Measurements from ENCODE around the gene CHGA. TPM values are rescaled to one million over a fixed set of nuclear protein-coding genes. Genes with fewer than 3 reads are reported as not detected.

The CHGA gene
- total RNA-seq, 6 donors from 2014 or later, result 0.46 to 0.81 TPM; not detected in 4

- H3K36me3 ChIP-seq, result peaks cover 0 to 85% (median 57%) of the 10 kb centered on the region in 4 donors
- H3K27ac ChIP-seq, result no peak overlapping the region
- ATAC-seq (ENCODE audit: low FRiP score in 2 of 2), result no peak
These were observed 24.0 kb downstream of the CHGA start for GRCh38 chr14:92946847-92947545.

GRCh38 chr14:92948647-92949046 is 25.7 kb downstream of the CHGA start:
- TF ChIP-seq EP300 (IDR thresholded peaks at IDR 0.05) (no peak), POLR2A (IDR thresholded peaks at IDR 0.05) (no peak), POLR2AphosphoS5 (IDR thresholded peaks at IDR 0.05) (no peak)
- TF ChIP-seq, protein P1, sequence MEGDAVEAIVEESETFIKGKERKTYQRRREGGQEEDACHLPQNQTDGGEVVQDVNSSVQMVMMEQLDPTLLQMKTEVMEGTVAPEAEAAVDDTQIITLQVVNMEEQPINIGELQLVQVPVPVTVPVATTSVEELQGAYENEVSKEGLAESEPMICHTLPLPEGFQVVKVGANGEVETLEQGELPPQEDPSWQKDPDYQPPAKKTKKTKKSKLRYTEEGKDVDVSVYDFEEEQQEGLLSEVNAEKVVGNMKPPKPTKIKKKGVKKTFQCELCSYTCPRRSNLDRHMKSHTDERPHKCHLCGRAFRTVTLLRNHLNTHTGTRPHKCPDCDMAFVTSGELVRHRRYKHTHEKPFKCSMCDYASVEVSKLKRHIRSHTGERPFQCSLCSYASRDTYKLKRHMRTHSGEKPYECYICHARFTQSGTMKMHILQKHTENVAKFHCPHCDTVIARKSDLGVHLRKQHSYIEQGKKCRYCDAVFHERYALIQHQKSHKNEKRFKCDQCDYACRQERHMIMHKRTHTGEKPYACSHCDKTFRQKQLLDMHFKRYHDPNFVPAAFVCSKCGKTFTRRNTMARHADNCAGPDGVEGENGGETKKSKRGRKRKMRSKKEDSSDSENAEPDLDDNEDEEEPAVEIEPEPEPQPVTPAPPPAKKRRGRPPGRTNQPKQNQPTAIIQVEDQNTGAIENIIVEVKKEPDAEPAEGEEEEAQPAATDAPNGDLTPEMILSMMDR (IDR thresholded peaks at IDR 0.05), result no peak
- Histone ChIP-seq H3K4me1 (peaks cover 0 to 12% (median 2%) of the 10 kb centered on the region in 4 donors), H3K4me3 (no peak overlapping the region), H3K27me3 (no peaks in the 10 kb centered on the region), H3K27ac (no peak overlapping the region), H3K36me3 (peaks cover 0 to 68% (median 46%) of the 10 kb centered on the region in 4 donors), H3K9me3 (no peaks in the 10 kb centered on the region)
- no peak for ATAC-seq (ENCODE audit: low FRiP score in 2 of 2)
- WGBS, 2 donors, result 93 to 94% methylated on average over 22 of the region's 22 CpGs
- peak in 1 of 2 donors; percentile 82 for DNase-seq

More at GRCh38 chr14:92946847-92947545, 24.0 kb downstream of the CHGA start:
- Histone ChIP-seq H3K27me3 (no peaks in the 10 kb centered on the region), H3K4me1 (peaks cover 0 to 5% (median 2%) of the 10 kb centered on the region in 4 donors), H3K4me3 (no peak overlapping the region), H3K9me3 (no peaks in the 10 kb centered on the region)
- TF ChIP-seq EP300 (IDR thresholded peaks at IDR 0.05) (no peak), POLR2A (IDR thresholded peaks at IDR 0.05) (no peak), POLR2AphosphoS5 (IDR thresholded peaks at IDR 0.05) (no peak)
- TF ChIP-seq, protein P1 (IDR thresholded peaks at IDR 0.05), result no peak
- no peak for DNase-seq
- WGBS, 2 donors, result 94 to 97% methylated on average over 11 to 12 of the region's 12 CpGs

- Histone ChIP-seq H3K27me3 (no peaks in the 10 kb centered on the region), H3K36me3 (peaks cover 0 to 58% (median 39%) of the 10 kb centered on the region in 4 donors), H3K9me3 (no peaks in the 10 kb centered on the region), H3K27ac (no peak overlapping the region), H3K4me3 (no peak overlapping the region), H3K4me1 (peaks cover 0 to 12% (median 2%) of the 10 kb centered on the region in 4 donors)
- ATAC-seq (ENCODE audit: low FRiP score in 2 of 2), result no peak
- 96% methylated on average over 24 of the region's 24 CpGs for WGBS, 2 donors
- peak in 1 of 2 donors; percentile 53 for DNase-seq
- TF ChIP-seq EP300 (IDR thresholded peaks at IDR 0.05) (no peak), POLR2A (IDR thresholded peaks at IDR 0.05) (no peak), POLR2AphosphoS5 (IDR thresholded peaks at IDR 0.05) (no peak)
- TF ChIP-seq, protein P1 (IDR thresholded peaks at IDR 0.05), result no peak
These were observed 26.7 kb downstream of the CHGA start for GRCh38 chr14:92949496-92950192.

DNA sequence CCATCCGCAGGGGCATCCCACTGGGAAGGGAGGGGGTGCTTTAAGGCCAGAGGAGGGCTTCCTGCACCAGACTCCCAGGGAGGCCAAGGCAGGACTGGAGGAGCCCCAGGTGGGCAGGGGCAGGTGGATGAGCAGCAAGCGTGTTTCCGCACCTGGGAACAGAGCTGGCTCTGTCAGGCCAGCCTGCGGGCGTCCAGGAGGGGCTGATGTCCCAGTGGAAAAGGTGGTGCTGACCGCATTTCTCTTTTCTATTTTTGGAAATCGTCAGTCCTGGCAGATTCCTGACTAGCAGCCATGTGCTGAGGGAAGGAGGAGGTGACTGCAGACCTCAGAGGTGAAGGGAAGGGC is 27.2 kb downstream of the CHGA start:
- Histone ChIP-seq H3K36me3 (peaks cover 0 to 58% (median 35%) of the 10 kb centered on the region in 4 donors), H3K27ac (no peak overlapping the region), H3K9me3 (no peaks in the 10 kb centered on the region), H3K27me3 (no peaks in the 10 kb centered on the region), H3K4me3 (no peak overlapping the region), H3K4me1 (peaks cover 0 to 12% (median 2%) of the 10 kb centered on the region in 4 donors)
- no peak for ATAC-seq (ENCODE audit: low FRiP score in 2 of 2)
- WGBS, 2 donors, result 89 to 90% methylated on average over 3 to 7 of the region's 7 CpGs
- TF ChIP-seq POLR2A (IDR thresholded peaks at IDR 0.05) (no peak), EP300 (IDR thresholded peaks at IDR 0.05) (no peak), POLR2AphosphoS5 (IDR thresholded peaks at IDR 0.05) (no peak)
- TF ChIP-seq, protein P1 (IDR thresholded peaks at IDR 0.05), result no peak
- DNase-seq, result peak in 1 of 2 donors; percentile 28

Measured in upper lobe of left lung (tissue), 6 donors.